ENCODE data around the gene PKDREJ.
"Not testable (repeated sequence)": the region's sequence is repeated elsewhere in the genome, so short reads cannot be mapped to it uniquely, and the experiment has no call there.

Gene PKDREJ

GRCh38 chr22:46265627-46266026 lies 2.5 kb upstream of the PKDREJ start:
- not testable (repeated sequence) for DNase-seq

GRCh38 chr22:46264520-46264919 lies 1.4 kb upstream of the PKDREJ start:
- DNase-seq: not testable (repeated sequence)

GRCh38 chr22:46262449-46263215 lies 511 bp downstream of the PKDREJ start:
- no peak for DNase-seq

- DNase-seq: no peak
Observed at GRCh38 chr22:46260038-46260437, 3.1 kb downstream of the PKDREJ start.

- no peak for DNase-seq
Observed at GRCh38 chr22:46259374-46259773, 3.8 kb downstream of the PKDREJ start.

- DNase-seq: no peak
Observed at GRCh38 chr22:46256358-46256958, 6.7 kb downstream of the PKDREJ start.

GRCh38 chr22:46251816-46252380 lies 11.2 kb downstream of the PKDREJ start:
- DNase-seq: no peak

GRCh38 chr22:46251266-46251665 lies 11.9 kb downstream of the PKDREJ start:
- no peak for DNase-seq

GRCh38 chr22:46250783-46251125 lies 12.4 kb downstream of the PKDREJ start:
- no peak for DNase-seq

- peak; percentile 66 for DNase-seq
Observed at GRCh38 chr22:46250035-46250782, 12.9 kb downstream of the PKDREJ start, which contains the start of gene CDPF1. CDPF1 (minus strand) TSS chr22:46250293; CDS start chr22:46248284, 2,009 bp downstream.

- DNase-seq: no peak
Observed at GRCh38 chr22:46247443-46247975, 15.6 kb downstream of the PKDREJ start.

- DNase-seq: no peak
Observed at GRCh38 chr22:46246178-46246577, 17.0 kb downstream of the PKDREJ start.

GRCh38 chr22:46245511-46245910 lies 17.6 kb downstream of the PKDREJ start:
- no peak for DNase-seq

- no peak for DNase-seq
Observed at GRCh38 chr22:46244771-46245170, 18.4 kb downstream of the PKDREJ start.

GRCh38 chr22:46242076-46242475 lies 21.1 kb downstream of the PKDREJ start:
- no peak for DNase-seq

- DNase-seq: no peak
Observed at GRCh38 chr22:46241396-46242007, 21.6 kb downstream of the PKDREJ start.

- no peak for DNase-seq
Observed at GRCh38 chr22:46240907-46241306, 22.2 kb downstream of the PKDREJ start.

GRCh38 chr22:46240506-46240905 lies 22.6 kb downstream of the PKDREJ start:
- no peak for DNase-seq

- no peak for DNase-seq
Observed at GRCh38 chr22:46240073-46240472, 23.1 kb downstream of the PKDREJ start.

- no peak for DNase-seq
Observed at GRCh38 chr22:46239261-46240048, 23.7 kb downstream of the PKDREJ start.

- no peak for DNase-seq
Observed at GRCh38 chr22:46238541-46238940, 24.6 kb downstream of the PKDREJ start.
